Measurements from ENCODE around the gene DHX15. TPM values are rescaled to one million over a fixed set of nuclear protein-coding genes. Genes with fewer than 3 reads are reported as not detected.

Gene DHX15
- total and polyA plus RNA-seq, 2 of the 8 experiments (the other 6 are each of a cell fraction or from before 2014, with no cell fraction given) = 126 to 286 TPM

- TF ChIP-seq, protein P1, sequence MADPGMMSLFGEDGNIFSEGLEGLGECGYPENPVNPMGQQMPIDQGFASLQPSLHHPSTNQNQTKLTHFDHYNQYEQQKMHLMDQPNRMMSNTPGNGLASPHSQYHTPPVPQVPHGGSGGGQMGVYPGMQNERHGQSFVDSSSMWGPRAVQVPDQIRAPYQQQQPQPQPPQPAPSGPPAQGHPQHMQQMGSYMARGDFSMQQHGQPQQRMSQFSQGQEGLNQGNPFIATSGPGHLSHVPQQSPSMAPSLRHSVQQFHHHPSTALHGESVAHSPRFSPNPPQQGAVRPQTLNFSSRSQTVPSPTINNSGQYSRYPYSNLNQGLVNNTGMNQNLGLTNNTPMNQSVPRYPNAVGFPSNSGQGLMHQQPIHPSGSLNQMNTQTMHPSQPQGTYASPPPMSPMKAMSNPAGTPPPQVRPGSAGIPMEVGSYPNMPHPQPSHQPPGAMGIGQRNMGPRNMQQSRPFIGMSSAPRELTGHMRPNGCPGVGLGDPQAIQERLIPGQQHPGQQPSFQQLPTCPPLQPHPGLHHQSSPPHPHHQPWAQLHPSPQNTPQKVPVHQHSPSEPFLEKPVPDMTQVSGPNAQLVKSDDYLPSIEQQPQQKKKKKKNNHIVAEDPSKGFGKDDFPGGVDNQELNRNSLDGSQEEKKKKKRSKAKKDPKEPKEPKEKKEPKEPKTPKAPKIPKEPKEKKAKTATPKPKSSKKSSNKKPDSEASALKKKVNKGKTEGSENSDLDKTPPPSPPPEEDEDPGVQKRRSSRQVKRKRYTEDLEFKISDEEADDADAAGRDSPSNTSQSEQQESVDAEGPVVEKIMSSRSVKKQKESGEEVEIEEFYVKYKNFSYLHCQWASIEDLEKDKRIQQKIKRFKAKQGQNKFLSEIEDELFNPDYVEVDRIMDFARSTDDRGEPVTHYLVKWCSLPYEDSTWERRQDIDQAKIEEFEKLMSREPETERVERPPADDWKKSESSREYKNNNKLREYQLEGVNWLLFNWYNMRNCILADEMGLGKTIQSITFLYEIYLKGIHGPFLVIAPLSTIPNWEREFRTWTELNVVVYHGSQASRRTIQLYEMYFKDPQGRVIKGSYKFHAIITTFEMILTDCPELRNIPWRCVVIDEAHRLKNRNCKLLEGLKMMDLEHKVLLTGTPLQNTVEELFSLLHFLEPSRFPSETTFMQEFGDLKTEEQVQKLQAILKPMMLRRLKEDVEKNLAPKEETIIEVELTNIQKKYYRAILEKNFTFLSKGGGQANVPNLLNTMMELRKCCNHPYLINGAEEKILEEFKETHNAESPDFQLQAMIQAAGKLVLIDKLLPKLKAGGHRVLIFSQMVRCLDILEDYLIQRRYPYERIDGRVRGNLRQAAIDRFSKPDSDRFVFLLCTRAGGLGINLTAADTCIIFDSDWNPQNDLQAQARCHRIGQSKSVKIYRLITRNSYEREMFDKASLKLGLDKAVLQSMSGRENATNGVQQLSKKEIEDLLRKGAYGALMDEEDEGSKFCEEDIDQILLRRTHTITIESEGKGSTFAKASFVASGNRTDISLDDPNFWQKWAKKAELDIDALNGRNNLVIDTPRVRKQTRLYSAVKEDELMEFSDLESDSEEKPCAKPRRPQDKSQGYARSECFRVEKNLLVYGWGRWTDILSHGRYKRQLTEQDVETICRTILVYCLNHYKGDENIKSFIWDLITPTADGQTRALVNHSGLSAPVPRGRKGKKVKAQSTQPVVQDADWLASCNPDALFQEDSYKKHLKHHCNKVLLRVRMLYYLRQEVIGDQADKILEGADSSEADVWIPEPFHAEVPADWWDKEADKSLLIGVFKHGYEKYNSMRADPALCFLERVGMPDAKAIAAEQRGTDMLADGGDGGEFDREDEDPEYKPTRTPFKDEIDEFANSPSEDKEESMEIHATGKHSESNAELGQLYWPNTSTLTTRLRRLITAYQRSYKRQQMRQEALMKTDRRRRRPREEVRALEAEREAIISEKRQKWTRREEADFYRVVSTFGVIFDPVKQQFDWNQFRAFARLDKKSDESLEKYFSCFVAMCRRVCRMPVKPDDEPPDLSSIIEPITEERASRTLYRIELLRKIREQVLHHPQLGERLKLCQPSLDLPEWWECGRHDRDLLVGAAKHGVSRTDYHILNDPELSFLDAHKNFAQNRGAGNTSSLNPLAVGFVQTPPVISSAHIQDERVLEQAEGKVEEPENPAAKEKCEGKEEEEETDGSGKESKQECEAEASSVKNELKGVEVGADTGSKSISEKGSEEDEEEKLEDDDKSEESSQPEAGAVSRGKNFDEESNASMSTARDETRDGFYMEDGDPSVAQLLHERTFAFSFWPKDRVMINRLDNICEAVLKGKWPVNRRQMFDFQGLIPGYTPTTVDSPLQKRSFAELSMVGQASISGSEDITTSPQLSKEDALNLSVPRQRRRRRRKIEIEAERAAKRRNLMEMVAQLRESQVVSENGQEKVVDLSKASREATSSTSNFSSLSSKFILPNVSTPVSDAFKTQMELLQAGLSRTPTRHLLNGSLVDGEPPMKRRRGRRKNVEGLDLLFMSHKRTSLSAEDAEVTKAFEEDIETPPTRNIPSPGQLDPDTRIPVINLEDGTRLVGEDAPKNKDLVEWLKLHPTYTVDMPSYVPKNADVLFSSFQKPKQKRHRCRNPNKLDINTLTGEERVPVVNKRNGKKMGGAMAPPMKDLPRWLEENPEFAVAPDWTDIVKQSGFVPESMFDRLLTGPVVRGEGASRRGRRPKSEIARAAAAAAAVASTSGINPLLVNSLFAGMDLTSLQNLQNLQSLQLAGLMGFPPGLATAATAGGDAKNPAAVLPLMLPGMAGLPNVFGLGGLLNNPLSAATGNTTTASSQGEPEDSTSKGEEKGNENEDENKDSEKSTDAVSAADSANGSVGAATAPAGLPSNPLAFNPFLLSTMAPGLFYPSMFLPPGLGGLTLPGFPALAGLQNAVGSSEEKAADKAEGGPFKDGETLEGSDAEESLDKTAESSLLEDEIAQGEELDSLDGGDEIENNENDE (IDR thresholded peaks at IDR 0.05; ENCODE audit: insufficient replicate concordance, low read length) = no peak
- TF ChIP-seq BCL11A (IDR thresholded peaks at IDR 0.05; ENCODE audit: low read depth in 2 of 2, low read length in 2 of 2) = no peak
- TF ChIP-seq POLR2A (IDR thresholded peaks at IDR 0.05; ENCODE audit: control extremely low read depth in 1 of 2, low read depth in 2 of 2, low read length in 2 of 2) = no peak
- TF ChIP-seq HDAC2 (IDR thresholded peaks at IDR 0.05; ENCODE audit: borderline replicate concordance in 1 of 2, low read depth in 2 of 2, low read length in 2 of 2) = no peak
- TF ChIP-seq EP300 (IDR thresholded peaks at IDR 0.05; ENCODE audit: borderline replicate concordance in 1 of 2, low read depth in 2 of 2, low read length in 2 of 2) = no peak
- TF ChIP-seq, protein P2, sequence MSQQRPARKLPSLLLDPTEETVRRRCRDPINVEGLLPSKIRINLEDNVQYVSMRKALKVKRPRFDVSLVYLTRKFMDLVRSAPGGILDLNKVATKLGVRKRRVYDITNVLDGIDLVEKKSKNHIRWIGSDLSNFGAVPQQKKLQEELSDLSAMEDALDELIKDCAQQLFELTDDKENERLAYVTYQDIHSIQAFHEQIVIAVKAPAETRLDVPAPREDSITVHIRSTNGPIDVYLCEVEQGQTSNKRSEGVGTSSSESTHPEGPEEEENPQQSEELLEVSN (IDR thresholded peaks at IDR 0.05) = no peak
- no peak for TF ChIP-seq GTF2F1 (IDR thresholded peaks at IDR 0.05; ENCODE audit: borderline replicate concordance, low read depth, low read length)
- no peak for TF ChIP-seq NRF1 (IDR thresholded peaks at IDR 0.05; ENCODE audit: low read depth, low read length)
- TF ChIP-seq TAF7 (optimal IDR thresholded peaks at IDR 0.05; ENCODE audit: borderline replicate concordance, low read depth, low read length) = no peak
- TF ChIP-seq TAF1 (IDR thresholded peaks at IDR 0.05; ENCODE audit: low read depth, low read length) = no peak
- TF ChIP-seq CBX5 (IDR thresholded peaks at IDR 0.05; ENCODE audit: low read depth, low read length) = no peak
Measured at GRCh38 chr4:24482871-24483270, 101.5 kb downstream of the DHX15 start (continued).
